Stimulated activated CD4-positive, alpha-beta T cell treated with anti-CD3 and anti-CD28 coated beads, Interleukin-12 subunit alpha, Interleukin-12 subunit beta, amount 100 ng/mL, for 24 hours (primary cell): ENCODE data around the gene TMEM127.
"Not testable (repeated sequence)": the region's sequence is repeated elsewhere in the genome, so short reads cannot be mapped to it uniquely, and the experiment has no call there.

Experiments used
- DNase-seq, 2 experiments: peaks; one replicate each; pipeline ENCODE4 v3.0.0-alpha.2; 2020; ENCODE audit warnings: low read depth in 2 of 2

TMEM127 gene

DNA sequence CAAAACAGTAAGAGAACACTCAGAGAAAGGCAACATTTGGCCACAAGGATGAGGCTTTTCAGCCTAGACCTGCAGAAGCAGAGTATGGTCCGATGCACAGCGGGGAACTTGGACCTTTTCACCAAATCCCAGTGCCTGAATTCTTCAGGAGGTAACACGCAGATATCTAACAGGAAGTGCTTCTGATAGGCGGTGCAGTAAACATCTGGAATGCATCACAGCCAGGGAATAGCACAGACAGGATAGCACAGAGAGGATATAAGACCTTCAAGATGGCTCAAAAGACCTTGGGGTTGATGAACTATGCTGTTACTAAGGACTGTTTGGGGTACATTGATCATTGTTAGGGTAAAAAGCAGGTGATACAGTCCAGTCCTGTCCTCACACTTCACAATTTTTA lies 1.7 kb downstream of the TMEM127 start:
- DNase-seq = no peak

DNA sequence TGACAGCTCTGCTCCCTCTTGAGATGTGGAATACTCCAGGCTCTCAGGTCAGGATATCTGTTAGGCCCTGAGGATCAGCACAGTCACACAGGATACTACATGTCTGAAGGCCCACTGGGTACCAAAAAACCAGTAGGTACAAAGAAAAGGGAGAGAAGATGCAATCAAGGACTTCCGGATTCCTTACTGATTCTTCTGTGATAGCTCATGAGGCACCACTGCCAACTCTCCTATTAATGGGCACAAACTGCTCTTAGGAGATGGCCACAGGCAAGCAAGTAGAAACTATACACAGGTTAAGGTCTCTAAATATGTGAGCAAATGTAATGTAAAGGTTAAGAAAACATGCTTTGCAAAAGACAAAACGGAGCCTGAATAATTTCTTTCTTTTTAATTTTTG lies 3.5 kb downstream of the TMEM127 start:
- DNase-seq = no peak

GRCh38 chr2:96261328-96262003 lies 4.3 kb downstream of the TMEM127 start:
- DNase-seq = no peak

GRCh38 chr2:96260387-96261260 lies 5.2 kb downstream of the TMEM127 start:
- DNase-seq = no peak

DNA sequence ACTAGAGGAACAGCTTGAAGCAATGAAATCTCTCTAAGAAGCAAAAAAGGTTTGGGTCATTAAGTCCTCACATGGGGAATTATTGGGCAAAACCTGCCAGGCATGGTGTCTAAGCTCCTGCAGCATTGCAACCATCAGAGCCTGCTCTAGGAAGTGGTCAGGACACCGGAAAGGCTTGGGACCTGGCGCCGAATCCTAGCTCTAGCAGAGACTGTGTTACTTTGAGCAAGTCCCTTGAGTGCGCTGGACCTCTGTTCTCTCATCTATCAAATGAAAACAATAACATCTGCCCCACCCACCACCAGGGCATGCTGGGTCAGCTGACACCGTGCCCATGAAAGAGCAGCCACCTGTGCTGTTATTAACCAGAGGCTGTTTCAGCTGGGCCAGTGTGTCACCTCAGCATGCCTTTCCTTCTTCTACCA lies 6.3 kb downstream of the TMEM127 start:
- DNase-seq = no peak

DNA sequence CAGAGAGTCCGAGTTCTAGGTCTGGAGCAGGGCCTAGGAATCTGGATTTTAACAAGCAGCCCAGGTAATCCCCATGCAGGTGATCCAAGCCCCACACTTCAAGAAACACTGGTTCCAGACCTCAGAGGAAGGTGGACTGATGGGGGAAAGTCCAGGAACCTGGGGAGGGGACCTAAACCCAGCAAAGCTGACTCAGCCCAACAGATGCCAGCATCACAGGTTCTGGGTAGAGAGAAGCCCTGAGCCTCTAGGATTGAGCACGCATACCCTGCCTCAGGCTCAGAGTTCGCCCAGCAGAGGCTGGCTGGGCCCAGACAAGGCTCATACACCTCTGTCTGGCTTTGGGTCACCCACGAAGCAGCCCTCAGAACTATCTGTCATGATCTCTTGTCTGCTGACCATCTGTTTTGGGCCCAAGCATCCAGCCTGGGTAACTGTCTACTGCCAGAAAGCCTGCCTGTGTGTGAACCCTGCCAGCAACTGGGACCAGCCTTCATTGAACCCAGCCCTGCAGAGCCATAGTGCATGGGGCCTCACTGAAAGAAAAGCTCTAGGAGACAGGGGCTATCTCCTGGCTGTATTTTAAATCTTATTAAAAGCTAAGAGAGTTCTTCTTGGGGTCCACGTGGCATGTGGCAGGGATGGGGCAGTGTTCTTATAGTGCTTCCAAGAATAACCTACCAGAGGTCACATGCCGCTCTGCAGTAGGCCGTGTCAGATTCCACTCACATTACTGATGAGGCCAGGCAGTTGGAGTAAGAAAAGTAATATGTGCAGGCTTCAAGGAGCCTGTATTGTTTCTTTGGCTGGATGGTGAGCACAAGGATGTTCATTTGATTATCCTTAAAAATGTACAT lies 7.4 kb downstream of the TMEM127 start:
- DNase-seq = no peak

DNA sequence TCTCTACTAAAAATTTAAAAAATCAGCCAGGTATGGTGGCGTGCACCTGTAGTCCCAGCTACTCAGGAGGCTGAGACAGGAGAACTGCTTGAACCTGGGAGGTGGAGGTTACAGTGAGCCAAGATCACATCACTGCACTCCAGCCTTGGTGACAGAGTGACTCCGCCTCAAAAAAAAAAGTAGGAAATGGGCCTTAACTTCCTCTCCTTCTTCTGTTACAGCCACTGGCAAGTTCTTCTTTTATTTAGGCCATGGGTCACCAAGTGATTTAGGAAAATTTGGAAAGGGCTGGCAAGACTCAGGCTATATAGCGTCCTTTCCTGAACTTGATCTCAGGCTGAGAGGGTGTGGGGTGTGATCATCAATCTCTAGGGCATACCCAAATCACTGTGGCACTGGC lies 8.1 kb downstream of the TMEM127 start:
- not testable (repeated sequence) for DNase-seq

DNA sequence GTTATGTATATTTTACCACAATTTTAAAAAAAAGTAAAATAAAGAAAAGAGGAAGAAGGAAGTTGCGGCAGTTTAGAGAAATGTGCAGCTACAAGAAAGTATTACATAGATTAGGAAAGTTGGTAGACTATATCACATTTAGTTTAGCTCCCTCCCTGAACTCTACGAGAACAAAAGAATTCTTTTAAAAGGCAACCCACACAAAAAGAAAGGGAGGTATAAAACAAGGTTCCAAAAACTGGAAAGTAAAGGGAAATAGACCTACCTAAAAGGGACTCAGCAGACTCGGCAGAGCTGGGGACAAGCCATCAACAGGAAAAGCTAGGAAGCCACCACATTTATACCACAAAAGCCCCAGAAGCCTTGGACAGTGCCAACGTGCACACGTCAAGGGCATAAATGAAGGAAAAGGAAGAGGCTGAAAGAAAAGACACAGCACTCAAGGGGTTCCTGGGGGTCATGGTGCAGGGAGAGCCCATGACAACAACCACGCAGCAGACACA lies 9.1 kb downstream of the TMEM127 start:
- DNase-seq = no peak

DNA sequence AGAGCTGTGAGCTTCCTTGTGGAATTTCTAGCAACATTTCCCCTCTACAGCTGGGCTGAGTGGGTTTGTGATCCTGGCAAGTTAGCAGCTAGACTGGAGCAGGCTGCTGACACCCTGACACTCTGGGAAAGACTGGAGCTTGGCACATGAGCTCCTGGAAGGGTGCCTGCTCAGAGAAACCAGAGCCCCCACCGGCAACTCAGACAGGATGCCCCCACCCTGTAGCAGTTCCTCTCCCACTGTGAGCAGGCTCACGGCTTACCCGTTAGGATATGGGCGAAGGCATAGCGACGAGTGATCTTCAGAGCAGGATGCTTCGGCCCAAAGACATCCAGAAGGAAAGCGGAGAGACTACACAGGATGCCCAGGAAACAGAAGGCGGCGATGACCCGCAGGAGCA lies 11.2 kb downstream of the TMEM127 start:
- DNase-seq = no peak

DNA sequence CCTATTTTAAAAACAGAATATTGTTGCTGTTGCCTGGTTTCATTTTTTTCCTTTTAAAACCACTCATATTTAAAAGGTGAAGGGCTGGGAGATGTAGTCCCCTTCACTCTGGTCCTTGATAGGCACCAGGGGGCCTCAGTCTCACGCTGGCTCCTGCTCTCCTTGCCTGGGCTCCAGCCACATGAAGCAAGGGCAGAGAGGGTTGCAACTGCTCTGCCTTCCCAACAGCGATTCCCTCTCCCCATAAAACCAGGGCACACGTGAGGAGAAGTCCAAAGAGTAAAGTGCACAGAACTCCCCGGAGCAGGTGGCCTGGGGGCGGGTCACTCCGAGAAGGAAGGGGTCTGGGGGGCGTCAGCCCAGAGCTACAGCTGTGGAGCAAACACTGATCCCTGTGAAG lies 12.8 kb downstream of the TMEM127 start:
- no peak for DNase-seq

DNA sequence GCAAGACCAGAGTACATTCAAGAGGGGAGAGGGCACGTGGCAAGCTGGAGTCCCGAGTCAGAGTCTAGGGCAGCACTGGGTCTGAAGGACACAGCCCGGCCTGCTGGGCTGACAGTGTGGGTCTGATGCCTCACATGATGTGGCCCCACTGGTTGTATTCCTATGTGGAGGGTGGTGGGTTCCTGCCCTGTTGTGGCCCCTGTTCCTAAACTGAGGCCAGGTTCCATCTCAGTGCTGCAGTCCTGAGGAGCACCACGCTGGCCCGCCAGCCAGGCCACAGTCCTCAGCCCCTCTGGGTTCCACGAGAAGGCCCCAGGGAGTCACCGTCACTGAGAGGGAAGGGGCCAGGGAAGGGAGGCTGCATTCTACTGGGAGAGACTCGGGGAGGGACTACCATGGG lies 13.3 kb downstream of the TMEM127 start:
- no peak for DNase-seq

DNA sequence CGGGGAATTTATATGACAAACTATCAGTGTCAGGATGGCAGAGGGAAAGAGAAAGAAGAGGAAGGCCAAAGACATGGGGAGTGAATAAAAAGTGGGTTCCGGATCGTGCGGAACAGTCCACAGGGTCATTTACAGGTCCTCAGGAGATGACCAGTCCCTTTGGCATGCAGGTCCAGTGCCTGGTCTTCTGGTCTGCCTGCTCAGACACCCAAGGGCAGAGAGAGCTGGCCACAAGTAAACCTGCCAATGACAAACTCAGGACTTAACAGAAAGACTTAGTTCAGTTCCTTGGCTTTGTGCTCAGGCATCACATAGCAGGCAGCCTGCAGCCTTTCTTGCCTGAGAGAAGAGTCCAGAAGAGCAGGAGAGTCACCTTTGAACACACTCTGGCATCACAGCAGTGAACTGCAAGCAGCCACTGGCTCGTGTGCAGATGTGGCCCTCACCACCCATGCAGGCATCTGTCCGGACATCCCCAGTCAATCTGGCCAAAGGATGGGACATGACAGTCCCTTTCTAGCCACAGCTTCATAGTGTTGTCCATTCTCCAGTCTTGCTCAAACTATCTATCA lies 14.0 kb downstream of the TMEM127 start:
- no peak for DNase-seq

DNA sequence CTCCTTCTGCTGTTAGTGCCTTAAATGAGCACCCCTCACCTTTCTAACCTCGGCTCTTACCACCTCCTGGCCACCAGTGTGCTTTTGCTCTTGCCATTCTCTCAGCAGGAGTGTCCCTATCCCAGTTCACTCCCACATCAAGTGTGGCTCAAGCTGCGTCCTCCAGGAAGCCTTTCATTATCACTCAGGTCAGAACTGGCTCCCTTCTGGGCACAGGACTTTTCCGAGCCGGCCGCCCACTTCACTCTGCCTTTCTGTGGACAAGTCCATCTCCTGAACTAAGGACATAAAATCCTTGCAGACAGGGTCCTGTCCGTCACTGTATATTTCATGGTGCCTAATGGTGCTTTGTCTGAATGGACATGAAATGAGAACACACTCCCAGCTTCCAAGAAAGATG lies 15.6 kb downstream of the TMEM127 start:
- no peak for DNase-seq

GRCh38 chr2:96249654-96250053 lies 16.1 kb downstream of the TMEM127 start:
- no peak for DNase-seq

DNA sequence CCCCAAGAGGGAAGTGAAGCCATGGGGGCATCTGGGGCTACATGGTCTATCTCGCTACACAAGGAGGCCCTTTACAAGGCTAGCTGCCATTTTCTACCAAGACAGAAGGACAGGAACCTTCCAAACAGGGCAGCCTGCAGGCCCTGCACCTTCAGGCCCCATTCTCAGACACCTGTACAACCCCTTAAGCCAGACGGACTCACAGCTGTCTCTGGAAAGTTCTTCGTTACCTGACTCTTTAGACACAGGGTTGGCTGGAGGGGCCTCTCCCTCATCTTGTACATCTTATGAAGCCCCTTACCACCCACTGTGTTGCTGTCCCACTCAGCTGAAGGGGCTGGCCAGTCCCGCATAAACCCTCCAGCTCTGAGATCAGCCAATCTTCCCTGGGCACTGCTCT lies 17.2 kb downstream of the TMEM127 start:
- DNase-seq = no peak

DNA sequence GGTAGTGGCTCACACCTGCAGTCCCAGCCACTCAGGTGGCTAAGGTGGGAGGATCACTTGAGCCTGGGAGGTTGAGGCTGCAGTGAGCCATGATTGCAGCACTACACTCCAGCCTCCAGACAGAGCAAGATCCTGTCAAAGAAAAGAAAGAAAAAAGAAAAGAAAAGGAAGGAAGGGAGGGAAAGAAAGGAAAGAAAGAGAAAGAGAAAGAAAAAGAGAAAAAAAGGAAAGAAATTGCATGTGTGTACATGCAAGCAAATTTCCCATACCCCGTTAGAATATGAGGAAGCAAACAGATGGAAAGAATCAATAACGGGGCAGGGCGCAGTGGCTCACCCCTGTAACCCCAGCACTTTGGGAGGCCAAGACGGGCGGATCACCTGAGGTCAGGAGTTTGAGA lies 17.9 kb downstream of the TMEM127 start:
- no peak for DNase-seq

DNA sequence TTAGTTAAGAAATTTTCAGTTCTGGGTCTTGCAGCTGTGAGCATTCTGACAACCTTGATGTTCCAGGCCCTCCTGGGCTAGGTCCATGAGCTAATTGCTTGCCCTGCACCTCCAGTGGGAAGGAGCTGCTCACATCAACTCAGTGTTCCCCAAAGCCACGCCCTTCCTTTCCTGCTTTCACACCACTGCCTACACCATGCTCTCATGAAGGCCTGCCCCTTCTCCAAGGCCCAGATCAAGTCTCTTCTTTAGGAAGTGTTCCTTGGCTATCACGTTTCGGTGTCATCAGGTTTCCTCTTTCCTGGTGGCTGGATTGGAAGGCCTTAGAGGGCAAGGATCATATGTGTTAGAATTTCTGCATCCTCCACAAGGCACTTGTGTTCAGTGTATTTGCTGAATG lies 18.8 kb downstream of the TMEM127 start:
- no peak for DNase-seq

GRCh38 chr2:96245609-96246390 lies 20.0 kb downstream of the TMEM127 start:
- DNase-seq = no peak

GRCh38 chr2:96243843-96244242 lies 22.0 kb downstream of the TMEM127 start:
- DNase-seq = no peak

DNA sequence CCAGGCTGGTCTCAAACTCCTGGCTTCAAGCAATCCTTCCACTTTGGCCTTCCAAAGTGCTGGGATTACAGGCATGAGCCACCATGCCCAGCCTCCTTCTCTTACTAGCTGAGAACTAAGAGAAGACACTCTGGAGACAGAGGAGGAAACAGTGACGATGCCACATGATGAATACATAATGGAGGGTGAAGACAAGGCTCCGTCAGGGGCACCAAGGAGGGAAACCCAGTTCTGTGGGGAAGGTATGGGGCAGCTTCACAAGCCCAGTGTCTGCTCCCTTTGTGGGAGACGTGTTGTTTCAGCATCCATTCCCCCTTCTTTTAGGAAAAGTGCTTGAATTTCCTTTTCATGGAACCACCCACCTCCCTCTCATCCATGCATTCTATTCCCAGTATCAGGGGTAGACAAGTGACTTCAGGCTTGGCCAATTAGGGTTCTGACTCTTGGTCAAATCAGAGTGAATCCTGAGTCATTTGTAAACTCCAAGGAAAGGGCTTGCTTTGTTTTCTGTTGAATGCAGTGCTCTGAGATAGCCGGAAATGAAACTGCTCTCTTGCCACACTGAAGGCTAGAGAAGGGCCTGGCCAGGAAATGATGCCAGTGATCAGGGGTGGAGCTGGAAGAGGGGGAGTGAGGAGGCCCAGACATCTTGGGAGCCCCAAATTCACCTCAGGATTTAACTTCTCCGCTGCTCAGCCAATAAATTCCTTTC lies 23.7 kb downstream of the TMEM127 start:
- DNase-seq = peak in 1 of 2 experiments; percentile 38
